MM.1S (cell line): ENCODE results near the gene SLC12A6.

Experiments used
- EZH2 ChIP-seq: fragments of 300-600 bp; sonication (generic); optimal IDR thresholded peaks from 2 replicates; pipeline ENCODE3; 2017; ENCODE audit warnings: low read depth, mild to moderate bottlenecking, antibody characterized with exemption, low read length, mixed read lengths
- TF ChIP-seq, protein P1 (sequence below): fragments of 300-600 bp; sonication (generic); IDR thresholded peaks from 2 replicates; pipeline ENCODE4 v1.5.1; 2016; ENCODE audit warnings: antibody characterized with exemption, low read length, mixed read lengths

DNA sequence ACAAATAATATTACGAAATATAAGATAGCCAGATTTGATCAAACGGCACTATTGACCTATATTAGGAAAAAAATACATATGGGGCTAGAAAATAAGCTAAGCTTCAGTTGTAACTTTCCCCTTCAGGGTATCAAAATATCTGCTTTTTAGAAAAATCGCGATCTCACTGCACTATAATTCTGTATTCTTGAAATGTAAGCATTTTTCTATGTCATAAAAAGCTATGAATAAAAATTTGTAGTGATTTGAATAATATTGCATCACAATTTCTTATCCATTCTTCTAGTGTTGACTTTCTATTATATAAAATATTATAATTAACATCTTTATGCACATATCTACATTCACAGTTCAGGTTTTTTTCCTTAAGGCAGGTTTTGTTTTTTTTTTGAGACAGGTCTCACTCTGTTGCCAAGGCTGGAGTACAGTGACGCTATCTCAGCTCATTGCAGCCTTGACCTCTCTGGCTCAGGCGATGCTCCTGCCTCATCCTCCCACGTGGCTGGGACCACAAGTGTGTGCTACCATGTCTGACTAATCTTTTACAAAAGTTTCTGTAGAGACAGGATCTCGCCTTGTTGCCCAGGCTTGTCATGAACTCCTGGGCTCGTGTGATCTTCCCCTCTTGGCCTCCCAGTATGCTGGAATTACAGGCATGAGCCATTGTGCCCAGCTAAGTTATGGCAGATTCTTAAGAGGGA is 91.2 kb downstream of the SLC12A6 start:
- TF ChIP-seq, protein P1, sequence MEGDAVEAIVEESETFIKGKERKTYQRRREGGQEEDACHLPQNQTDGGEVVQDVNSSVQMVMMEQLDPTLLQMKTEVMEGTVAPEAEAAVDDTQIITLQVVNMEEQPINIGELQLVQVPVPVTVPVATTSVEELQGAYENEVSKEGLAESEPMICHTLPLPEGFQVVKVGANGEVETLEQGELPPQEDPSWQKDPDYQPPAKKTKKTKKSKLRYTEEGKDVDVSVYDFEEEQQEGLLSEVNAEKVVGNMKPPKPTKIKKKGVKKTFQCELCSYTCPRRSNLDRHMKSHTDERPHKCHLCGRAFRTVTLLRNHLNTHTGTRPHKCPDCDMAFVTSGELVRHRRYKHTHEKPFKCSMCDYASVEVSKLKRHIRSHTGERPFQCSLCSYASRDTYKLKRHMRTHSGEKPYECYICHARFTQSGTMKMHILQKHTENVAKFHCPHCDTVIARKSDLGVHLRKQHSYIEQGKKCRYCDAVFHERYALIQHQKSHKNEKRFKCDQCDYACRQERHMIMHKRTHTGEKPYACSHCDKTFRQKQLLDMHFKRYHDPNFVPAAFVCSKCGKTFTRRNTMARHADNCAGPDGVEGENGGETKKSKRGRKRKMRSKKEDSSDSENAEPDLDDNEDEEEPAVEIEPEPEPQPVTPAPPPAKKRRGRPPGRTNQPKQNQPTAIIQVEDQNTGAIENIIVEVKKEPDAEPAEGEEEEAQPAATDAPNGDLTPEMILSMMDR = no peak
- TF ChIP-seq EZH2 = no peak
